ENCODE measurements around the gene LRRD1.

- TF ChIP-seq CTCF (IDR thresholded peaks at IDR 0.05) (peak in 1 of 6 experiments; percentile 16), POLR2A (IDR thresholded peaks at IDR 0.05) (peak; percentile 55 to 84)
These were observed 44.5 kb downstream of the LRRD1 start, which contains the start of gene CYP51A1 for GRCh38 chr7:92134271-92135051.
